CD4-positive, alpha-beta T cell treated with Interleukin-21 for 1 hour (primary cell): ENCODE data around the gene ZNF140.

ENCODE experiments used
- DNase-seq: peaks from one replicate; pipeline ENCODE4 v3.0.0-alpha.2; 2020

ZNF140 gene

DNA sequence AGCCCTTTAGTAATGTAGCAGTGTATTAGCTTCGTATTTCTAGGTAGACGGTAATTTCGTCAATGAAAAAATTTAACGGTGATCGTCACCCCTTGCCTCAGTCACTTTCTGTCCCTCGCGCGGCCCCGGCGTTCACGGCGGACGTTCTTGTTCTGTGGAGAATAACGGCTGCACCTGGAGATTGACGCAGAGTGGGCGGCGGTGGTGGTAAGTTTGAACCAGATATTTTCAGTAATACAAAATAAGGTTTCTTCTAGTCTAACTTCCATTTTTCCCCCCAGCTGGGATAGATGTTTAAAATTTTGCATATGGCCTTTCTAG is 50.0 kb downstream of the ZNF140 start:
- DNase-seq, result no peak

DNA sequence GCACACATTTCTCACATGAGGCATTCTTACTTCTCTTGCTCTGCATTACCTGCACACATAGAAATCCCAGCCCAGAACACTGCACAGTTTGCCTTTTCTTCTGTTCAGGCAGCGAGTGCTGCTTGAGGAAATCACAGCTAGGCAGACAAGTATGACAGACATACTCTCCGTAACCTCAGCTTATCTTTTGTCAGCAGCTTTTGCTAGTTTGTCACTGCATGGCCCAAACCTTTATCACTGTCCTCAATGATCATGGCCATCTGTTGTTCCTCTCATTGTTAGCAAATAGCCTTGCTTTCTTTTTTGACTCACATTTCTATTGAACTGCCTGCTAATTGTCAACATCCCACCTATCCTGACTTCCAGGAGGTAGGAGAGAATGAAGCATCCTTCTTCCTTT is 55.0 kb downstream of the ZNF140 start:
- DNase-seq, result no peak

DNA sequence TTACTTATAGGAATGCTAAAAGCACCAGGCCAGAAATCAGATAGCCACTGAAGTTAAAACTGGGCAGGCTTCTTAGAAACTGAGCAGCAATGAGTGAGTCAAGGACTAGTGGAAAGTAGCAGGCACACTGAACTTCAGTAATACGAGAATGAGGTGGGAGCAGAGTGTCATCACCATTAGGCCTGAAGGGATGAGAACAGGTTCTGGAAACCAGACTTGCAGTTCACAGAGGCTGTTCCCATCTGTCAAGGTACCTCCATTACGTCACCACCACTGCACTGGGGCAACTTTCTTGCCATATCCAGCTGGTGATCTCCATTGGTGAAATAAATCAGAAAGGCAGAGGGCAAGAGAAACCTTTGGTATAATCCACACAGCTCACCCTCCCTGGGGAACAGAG is 65.3 kb downstream of the ZNF140 start:
- no peak for DNase-seq

DNA sequence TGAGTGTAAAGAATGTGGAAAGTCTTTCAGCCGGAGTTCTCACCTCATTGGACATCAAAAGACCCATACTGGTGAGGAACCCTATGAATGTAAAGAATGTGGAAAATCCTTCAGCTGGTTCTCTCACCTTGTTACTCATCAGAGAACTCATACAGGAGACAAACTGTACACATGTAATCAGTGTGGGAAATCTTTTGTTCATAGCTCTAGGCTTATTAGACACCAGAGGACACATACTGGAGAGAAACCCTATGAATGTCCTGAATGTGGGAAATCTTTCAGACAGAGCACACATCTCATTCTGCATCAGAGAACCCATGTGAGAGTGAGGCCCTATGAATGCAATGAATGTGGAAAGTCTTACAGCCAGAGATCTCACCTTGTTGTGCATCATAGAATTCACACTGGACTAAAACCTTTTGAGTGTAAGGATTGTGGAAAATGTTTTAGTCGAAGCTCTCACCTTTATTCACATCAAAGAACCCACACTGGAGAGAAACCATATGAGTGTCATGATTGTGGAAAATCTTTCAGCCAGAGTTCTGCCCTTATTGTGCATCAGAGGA is 75.5 kb downstream of the ZNF140 start:
- no peak for DNase-seq
